Sigmoid colon (tissue), 4 donors: ENCODE results near the gene RHOB.

Source experiments
- CTCF ChIP-seq, 4 experiments: fragments of 450-650 bp in 3 of 4; fragments of 200-600 bp in 1 of 4; IDR thresholded peaks; one replicate each; pipeline ENCODE4 v1.5.1; 2016 to 2019; ENCODE audit warnings: antibody characterized with exemption in 4 of 4, mild to moderate bottlenecking in 3 of 4, moderate library complexity in 2 of 4
- EP300 ChIP-seq, 4 donors: sonication (generic); formaldehyde crosslinking; IDR thresholded peaks; one replicate each; pipeline ENCODE4 v1.6.1; 2017; ENCODE audit warnings: antibody characterized with exemption in 4 of 4
- POLR2A ChIP-seq, 2 donors: fragments of 450-650 bp; IDR thresholded peaks; one replicate each; pipeline ENCODE4 v1.6.1; 2016; ENCODE audit warnings: antibody characterized with exemption in 2 of 2, mild to moderate bottlenecking in 2 of 2, moderate library complexity in 2 of 2
- POLR2AphosphoS5 ChIP-seq, 4 donors: sonication (generic); formaldehyde crosslinking; IDR thresholded peaks; one replicate each; pipeline ENCODE4 v1.6.1; 2017; ENCODE audit warnings: antibody characterized with exemption in 4 of 4

- TF ChIP-seq CTCF (IDR thresholded peaks at IDR 0.05): no peak
- no peak for TF ChIP-seq EP300 (IDR thresholded peaks at IDR 0.05)
- TF ChIP-seq POLR2A (IDR thresholded peaks at IDR 0.05): no peak
- TF ChIP-seq POLR2AphosphoS5 (IDR thresholded peaks at IDR 0.05): no peak
Measured at GRCh38 chr2:20415511-20415918, 31.4 kb upstream of the RHOB start.
